ENCODE data around the gene TMEM100.
"Not testable (repeated sequence)": the region's sequence is repeated elsewhere in the genome, so short reads cannot be mapped to it uniquely, and the experiment has no call there.

The TMEM100 gene

DNA sequence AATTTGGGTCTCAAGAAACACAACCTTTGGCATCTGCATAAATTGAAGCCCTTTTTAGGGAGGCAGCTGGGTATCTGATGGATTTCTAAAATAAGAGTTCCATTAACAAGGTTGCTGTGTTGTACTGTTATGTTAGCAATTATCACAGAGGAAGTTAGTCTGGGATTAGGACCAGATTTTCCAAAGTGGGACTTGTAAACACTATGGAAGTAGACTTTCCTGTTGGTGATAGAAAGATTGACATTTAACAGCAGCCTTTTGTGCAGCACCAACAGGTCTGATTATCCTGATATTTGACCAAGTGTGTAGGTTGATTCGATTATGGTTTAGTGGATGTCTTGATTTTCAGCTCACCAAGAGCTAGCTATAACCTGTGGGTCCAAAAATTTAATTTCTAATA, 46.4 kb downstream of the TMEM100 start:
- ChIA-PET POLR2A (no interaction called here), CTCF (interaction anchor here (1.0 kb wide), 1 partner anchor 41 kb away, joined by 3 read pairs; no protein-coding TSS in a partner anchor)
- no peak overlapping the region for H3K4me3 ChIP-seq (ENCODE audit: control insufficient read depth in 1 of 7, extremely low read depth in 1 of 7, insufficient read depth in 4 of 7, low read depth in 2 of 7, low read length in 6 of 7)
- H3K27me3 ChIP-seq (replicated peaks in 2 of 5; ENCODE audit: control insufficient read depth in 4 of 5, insufficient read depth in 5 of 5, low read length in 4 of 5), result peaks cover 0 to 4% (median 0%) of the 10 kb centered on the region in 5 experiments
- H3K36me3 ChIP-seq (ENCODE audit: control insufficient read depth in 4 of 4, insufficient read depth in 4 of 4, low read length in 3 of 4), result no peaks in the 10 kb centered on the region
- H3K9me3 ChIP-seq (ENCODE audit: control extremely low read depth in 1 of 5, control insufficient read depth in 4 of 5, insufficient read depth in 2 of 5, low read depth in 1 of 5, low read length in 4 of 5), result no peaks in the 10 kb centered on the region
- H3K4me1 ChIP-seq (ENCODE audit: control extremely low read depth in 1 of 4, control insufficient read depth in 4 of 4, insufficient read depth in 4 of 4, low read length in 3 of 4), result peaks cover 0 to 5% (median 1%) of the 10 kb centered on the region in 4 experiments
- WGBS (ENCODE audit: insufficient coverage), result 100% methylated on average over 1 of the region's 1 CpG
- H3K27ac ChIP-seq (ENCODE audit: insufficient read depth in 1 of 2, low read depth in 1 of 2, low read length in 2 of 2, poor library complexity in 1 of 2, severe bottlenecking in 2 of 2), result no peak overlapping the region
- no peak for DNase-seq

DNA sequence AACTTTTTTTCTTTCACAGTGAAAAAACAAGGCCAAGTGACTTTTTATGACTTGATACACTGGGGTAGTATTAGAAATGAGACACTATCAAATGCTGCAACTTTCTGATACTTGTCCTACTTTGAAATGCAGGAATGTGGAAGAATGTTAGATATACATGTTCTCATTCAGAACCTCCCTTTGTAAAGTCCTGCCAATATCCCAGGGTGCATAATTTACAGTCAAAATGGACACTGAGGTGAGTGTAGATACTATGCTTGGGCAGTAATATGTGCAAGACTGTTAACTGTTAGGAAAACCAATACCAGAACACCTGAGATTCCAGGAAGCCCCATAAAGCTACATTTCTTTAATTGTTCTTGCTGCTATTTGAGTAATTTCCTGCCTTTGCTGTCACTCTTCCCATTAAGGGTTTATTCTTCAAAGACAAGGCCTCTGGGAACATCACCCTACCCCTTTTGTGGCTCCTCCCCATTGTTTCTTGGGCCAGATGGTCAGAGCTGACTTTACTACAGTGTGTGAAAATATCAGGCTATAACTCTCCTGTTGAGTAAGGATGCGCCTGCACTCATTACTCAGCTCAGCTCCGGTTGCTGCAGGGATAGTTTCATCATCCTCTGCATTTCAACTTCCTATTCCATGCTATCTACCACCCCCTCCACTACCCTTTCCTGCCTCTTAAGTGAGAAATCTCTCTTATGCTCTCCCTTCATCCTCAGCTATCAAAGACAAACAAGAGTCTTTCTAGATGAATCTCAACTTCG, 48.7 kb downstream of the TMEM100 start:
- Histone ChIP-seq H3K4me1 (ENCODE audit: control extremely low read depth in 1 of 4, control insufficient read depth in 4 of 4, insufficient read depth in 4 of 4, low read length in 3 of 4) (peaks cover 0 to 5% (median 1%) of the 10 kb centered on the region in 4 experiments), H3K27me3 (replicated peaks in 2 of 5; ENCODE audit: control insufficient read depth in 4 of 5, insufficient read depth in 5 of 5, low read length in 4 of 5) (peaks cover 0 to 4% (median 0%) of the 10 kb centered on the region in 5 experiments), H3K27ac (ENCODE audit: insufficient read depth in 1 of 2, low read depth in 1 of 2, low read length in 2 of 2, poor library complexity in 1 of 2, severe bottlenecking in 2 of 2) (no peak overlapping the region), H3K4me3 (ENCODE audit: control insufficient read depth in 1 of 7, extremely low read depth in 1 of 7, insufficient read depth in 4 of 7, low read depth in 2 of 7, low read length in 6 of 7) (no peak overlapping the region), H3K9me3 (ENCODE audit: control extremely low read depth in 1 of 5, control insufficient read depth in 4 of 5, insufficient read depth in 2 of 5, low read depth in 1 of 5, low read length in 4 of 5) (no peaks in the 10 kb centered on the region), H3K36me3 (ENCODE audit: control insufficient read depth in 4 of 4, insufficient read depth in 4 of 4, low read length in 3 of 4) (no peaks in the 10 kb centered on the region)
- ChIA-PET CTCF (no interaction called here), POLR2A (no interaction called here)
- no peak for DNase-seq
- 92% methylated on average over 2 of the region's 3 CpGs for WGBS (ENCODE audit: insufficient coverage)

DNA sequence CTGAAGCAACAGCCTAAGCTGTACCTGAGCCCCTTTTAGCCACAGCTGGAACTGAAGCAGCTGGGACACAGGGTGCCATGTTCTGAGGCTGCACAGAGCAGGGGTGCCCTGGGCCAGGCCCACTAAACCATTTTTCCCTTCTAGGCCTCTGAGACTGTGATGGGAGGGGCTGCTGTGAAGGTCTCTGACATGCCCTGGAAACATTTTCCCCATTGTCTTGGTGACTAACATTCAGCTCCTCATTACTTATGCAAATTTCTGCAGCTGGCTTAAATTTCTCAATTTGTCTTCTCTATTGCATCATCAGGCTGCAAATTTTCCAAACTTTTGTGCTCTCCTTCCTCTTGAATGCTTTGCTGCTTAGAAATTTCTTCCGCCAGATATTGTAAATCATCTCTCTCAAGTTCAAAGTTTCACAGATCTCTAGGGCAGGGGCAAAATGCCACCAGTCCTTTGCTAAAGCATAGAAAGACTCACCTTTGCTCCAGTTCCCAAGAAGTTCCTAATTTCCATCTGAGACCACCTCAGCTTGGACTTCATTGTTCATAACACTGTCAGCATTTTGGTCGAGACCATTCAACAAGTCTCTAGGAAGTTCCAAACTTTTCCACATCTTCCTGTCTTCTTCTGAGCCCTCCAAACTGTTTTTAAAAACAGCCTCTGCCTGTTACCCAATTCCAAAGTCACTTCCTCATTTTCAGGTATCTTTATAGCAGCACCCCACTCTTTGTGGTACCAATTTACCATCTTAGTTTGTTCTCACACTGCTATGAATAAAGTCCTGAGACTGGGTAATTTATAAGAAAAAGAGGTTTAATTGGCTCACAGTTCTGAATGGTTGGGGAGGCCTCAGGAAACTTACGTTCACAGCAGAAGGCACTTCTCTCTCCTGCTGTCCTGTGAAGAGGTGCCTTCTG, 49.8 kb downstream of the TMEM100 start:
- CTCF ChIA-PET, result no interaction called here
- no peaks in the 10 kb centered on the region for H3K36me3 ChIP-seq (ENCODE audit: control insufficient read depth in 4 of 4, insufficient read depth in 4 of 4, low read length in 3 of 4)
- H3K27ac ChIP-seq (ENCODE audit: insufficient read depth in 1 of 2, low read depth in 1 of 2, low read length in 2 of 2, poor library complexity in 1 of 2, severe bottlenecking in 2 of 2), result no peak overlapping the region
- H3K4me1 ChIP-seq (ENCODE audit: control extremely low read depth in 1 of 4, control insufficient read depth in 4 of 4, insufficient read depth in 4 of 4, low read length in 3 of 4), result peaks cover 0 to 5% (median 1%) of the 10 kb centered on the region in 4 experiments
- DNase-seq, result peak in 2 of 3 donors; percentile 23 to 41
- H3K9me3 ChIP-seq (ENCODE audit: control extremely low read depth in 1 of 5, control insufficient read depth in 4 of 5, insufficient read depth in 2 of 5, low read depth in 1 of 5, low read length in 4 of 5), result no peaks in the 10 kb centered on the region
- WGBS (ENCODE audit: insufficient coverage), result 97% methylated on average over 3 of the region's 3 CpGs
- POLR2A ChIA-PET, result no interaction called here
- H3K27me3 ChIP-seq (replicated peaks in 2 of 5; ENCODE audit: control insufficient read depth in 4 of 5, insufficient read depth in 5 of 5, low read length in 4 of 5), result peaks cover 0 to 4% (median 0%) of the 10 kb centered on the region in 5 experiments
- H3K4me3 ChIP-seq (ENCODE audit: control insufficient read depth in 1 of 7, extremely low read depth in 1 of 7, insufficient read depth in 4 of 7, low read depth in 2 of 7, low read length in 6 of 7), result no peak overlapping the region

DNA sequence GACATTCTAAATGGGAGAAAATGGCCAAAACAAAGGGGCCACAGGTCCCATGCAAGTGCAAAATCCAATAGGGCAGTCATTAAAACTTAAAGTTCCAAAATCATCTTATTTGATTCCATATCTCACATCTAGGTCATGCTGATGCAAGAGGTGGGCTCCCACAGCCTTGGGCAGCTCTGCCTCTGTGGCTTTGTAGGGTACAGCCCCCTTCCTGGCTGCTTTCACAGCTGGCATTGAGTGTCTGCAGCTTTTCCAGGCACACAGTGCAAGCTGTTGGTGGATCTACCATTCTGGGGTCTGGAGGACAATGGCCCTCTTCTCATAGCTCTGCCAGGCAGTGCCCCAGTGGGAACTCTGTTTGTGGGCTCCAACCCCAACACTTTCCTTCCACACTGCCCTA, 50.7 kb downstream of the TMEM100 start:
- H3K4me1 ChIP-seq (ENCODE audit: control extremely low read depth in 1 of 4, control insufficient read depth in 4 of 4, insufficient read depth in 4 of 4, low read length in 3 of 4); H3K36me3 ChIP-seq (ENCODE audit: control insufficient read depth in 4 of 4, insufficient read depth in 4 of 4, low read length in 3 of 4); DNase-seq; H3K4me3 ChIP-seq (ENCODE audit: control insufficient read depth in 1 of 7, extremely low read depth in 1 of 7, insufficient read depth in 4 of 7, low read depth in 2 of 7, low read length in 6 of 7); POLR2A ChIA-PET; H3K9me3 ChIP-seq (ENCODE audit: control extremely low read depth in 1 of 5, control insufficient read depth in 4 of 5, insufficient read depth in 2 of 5, low read depth in 1 of 5, low read length in 4 of 5); CTCF ChIA-PET; H3K27ac ChIP-seq (ENCODE audit: insufficient read depth in 1 of 2, low read depth in 1 of 2, low read length in 2 of 2, poor library complexity in 1 of 2, severe bottlenecking in 2 of 2); H3K27me3 ChIP-seq (replicated peaks in 2 of 5; ENCODE audit: control insufficient read depth in 4 of 5, insufficient read depth in 5 of 5, low read length in 4 of 5): not testable (repeated sequence)

Data from common myeloid progenitor, CD34-positive (primary cell).